ELF-1 (cell line): Measurements from ENCODE around the gene NEDD4.
"Not testable (repeated sequence)": the region's sequence is repeated elsewhere in the genome, so short reads cannot be mapped to it uniquely, and the experiment has no call there.

Source experiments
- DNase-seq: peaks from one replicate; pipeline ENCODE4 v3.0.0-alpha.2; 2016; ENCODE audit warnings: low read depth, low spot score

NEDD4 gene

GRCh38 chr15:55829826-55830225, 163.6 kb downstream of the NEDD4 start:
- DNase-seq = no peak

GRCh38 chr15:55827955-55828354, 165.5 kb downstream of the NEDD4 start:
- no peak for DNase-seq

DNA sequence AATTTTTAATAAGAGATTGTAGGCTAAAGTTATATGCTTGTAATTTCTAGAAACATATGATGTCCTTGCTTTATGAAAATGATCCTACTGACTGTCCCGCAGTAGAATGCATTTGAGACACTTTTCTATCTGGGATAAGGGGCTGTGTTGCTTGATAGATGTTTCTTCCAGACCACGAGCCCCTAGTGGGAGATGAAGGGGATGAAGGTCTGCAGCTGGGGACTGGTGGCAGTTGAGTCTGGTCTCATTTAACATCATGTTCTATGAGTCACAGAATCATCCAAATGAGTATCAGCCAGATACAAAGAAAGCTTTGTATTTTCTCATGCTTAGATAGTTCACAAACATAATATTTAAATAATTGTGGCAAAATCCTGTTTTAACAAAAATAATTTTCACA, 166.2 kb downstream of the NEDD4 start:
- DNase-seq = no peak

GRCh38 chr15:55824857-55825613, 168.4 kb downstream of the NEDD4 start:
- DNase-seq = peak; percentile 26

DNA sequence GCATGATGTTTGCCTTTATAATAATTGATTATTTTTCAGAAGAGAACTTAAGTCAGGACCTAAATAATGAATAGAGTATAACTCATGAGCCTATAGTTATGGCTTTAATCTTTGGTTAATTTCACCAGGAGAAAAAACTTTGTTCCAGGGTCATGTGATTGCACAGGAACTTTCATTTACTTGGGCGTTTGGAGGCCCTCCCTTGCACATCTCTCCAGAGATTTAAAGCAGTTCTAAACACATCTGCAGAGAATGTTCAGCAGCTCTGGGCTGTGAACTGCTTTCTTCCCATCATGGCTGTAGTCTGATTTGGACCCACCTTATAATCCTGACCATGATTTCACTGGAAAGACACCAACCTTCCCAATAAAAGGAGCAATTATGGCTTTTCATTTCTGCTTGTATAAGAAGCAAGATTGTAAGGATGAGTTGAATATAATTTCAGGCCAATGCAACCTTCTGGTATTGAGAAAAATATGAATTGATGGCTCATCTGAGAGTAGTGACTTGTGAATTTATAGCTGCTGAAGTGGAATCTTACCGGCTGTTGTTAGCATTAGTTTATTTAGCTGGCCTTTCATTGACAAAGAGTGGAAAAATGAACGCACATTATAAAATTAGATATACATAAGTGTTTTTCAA, 169.6 kb downstream of the NEDD4 start:
- DNase-seq = no peak

DNA sequence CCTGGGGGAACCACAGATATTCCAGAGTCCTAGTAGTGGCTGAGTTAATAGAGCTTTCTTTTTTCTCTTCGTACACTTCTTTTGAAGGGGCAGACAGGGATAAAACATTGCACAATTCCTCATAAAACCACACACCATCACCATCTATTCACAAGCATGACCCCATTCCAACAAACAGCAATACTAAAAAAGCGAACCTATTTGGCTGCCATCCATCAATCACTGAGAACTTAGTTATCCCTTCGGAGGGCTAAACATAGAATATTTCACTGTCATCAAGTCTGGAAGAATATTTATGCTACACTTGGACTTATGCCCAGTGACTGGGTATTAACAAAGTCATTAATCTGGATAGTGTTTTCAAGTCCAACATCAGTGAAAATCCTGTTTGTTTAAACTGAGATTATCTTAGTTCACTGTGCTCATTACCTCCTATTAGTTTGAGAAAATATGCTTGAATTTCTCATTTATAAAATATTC, 170.2 kb downstream of the NEDD4 start:
- DNase-seq = no peak

DNA sequence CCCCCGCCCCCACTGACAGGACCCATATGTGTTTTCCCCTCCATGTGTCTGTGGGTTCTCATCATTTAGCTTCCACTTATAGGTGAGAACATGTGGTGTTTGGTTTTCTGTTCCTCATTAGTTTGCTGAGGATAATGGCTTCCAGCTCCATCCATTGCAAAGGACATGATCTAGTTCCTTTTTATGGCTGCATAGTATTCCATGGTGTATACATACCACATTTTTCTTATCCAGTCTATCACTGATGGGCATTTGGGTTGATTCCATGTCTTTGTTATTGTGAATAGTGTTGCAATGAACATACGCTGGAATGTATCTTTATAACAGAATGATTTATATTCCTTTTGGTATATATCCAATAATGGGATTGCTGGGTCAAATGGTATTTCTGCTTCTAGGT, 171.7 kb downstream of the NEDD4 start:
- DNase-seq = not testable (repeated sequence)

- no peak for DNase-seq
These were observed 173.4 kb downstream of the NEDD4 start for GRCh38 chr15:55820043-55820442.

DNA sequence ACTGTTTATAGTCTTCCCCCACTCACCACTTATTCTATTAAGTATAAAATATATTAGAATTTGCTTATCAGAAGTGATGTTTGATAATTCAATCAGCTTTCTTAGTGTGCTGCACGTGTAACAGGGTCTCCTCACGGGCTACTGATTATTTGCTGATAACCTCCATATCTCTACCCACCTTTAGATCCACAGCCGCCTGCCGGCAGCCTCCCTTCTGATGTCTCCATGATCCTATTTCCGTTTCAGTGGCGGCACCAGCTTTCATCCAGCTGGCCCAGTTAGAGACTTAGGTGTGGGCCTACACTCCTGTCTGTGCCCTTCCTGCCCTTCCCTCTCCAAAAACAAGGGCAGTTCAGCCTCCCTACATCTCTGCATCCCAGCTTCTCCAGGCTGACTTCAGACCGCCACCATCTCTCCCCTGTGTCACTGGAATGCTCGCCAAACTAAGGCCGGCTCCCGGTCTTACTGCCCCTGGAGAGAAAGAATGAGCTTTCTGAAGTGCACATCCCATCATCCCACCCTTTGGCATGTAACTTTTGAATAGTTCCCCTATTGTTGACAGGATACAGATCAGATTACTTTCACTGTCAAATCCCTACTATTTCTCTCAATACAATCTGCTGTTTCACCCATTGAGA, 173.9 kb downstream of the NEDD4 start:
- DNase-seq = no peak

DNA sequence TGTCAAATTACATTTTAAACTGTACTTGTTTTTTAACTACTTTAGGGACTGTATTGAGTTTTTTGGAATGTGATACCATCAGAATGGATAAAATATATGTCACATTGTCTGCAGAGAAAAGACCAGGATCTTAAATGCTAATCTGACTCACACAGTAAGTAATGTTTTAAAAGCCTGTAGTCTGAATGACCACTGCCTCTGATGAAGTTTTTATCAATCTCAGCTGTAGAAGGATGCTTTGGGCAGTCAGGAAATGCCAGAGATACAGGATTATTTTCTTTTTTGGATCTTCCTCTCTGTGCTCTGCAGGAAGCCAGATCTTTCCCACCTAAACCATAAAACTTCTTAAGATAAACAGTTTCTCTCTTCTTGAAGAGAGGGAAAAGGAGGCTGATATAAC, 177.4 kb downstream of the NEDD4 start:
- DNase-seq = no peak

DNA sequence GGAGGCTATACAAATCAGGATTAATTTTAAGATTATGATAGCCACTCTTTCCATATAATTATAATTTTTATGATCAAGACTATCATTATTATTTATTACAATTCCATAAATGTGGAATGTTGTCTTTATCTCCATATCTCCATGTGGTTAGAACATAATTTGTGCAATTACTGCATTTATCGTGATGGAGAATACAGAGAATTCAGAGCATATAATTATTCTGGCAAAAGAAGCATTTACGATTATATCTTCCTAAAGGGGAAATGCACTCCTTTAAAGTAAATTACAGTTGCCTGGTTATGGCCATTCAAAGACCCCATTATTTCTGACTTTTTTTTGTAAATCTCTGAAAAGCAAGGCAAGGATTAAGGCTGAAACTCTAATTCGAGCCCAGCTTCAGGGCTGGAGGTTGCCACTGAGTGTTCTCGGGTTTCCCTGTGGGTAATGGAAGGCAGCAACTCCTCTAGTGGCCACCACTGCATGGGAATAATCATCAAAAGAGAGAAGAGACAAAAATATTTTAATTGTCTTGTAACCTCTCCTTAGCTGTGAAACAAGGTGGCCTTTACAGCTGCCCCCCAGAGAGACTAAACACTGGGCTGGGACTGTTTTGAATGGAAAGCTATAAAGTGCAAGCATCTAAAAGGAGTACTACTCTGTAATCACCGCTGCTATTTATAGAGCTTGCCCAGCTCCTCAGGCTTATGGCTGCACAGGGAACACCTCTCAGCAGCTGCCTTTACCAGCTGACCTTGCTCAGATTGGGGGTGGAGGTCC, 190.6 kb downstream of the NEDD4 start:
- DNase-seq = peak; percentile 18

DNA sequence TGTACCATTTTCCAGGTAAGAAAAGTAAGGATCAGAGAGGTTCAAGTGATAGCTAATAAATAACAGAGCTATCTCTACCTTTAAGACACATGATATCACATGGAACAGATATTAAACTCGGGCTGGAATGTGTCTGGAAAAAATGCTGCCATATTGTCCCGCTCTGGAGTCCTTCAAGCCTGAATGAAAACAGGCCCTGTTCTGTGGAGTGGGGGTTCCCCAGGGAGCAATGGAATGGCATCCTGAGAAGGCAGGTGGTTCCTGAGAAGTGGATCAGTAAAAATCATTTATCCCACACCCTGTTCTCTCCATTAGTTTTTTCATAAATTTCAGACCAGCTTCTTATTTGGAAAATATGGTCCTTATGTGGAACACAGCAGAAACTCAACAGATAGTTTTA, 193.2 kb downstream of the NEDD4 start:
- DNase-seq = no peak

DNA sequence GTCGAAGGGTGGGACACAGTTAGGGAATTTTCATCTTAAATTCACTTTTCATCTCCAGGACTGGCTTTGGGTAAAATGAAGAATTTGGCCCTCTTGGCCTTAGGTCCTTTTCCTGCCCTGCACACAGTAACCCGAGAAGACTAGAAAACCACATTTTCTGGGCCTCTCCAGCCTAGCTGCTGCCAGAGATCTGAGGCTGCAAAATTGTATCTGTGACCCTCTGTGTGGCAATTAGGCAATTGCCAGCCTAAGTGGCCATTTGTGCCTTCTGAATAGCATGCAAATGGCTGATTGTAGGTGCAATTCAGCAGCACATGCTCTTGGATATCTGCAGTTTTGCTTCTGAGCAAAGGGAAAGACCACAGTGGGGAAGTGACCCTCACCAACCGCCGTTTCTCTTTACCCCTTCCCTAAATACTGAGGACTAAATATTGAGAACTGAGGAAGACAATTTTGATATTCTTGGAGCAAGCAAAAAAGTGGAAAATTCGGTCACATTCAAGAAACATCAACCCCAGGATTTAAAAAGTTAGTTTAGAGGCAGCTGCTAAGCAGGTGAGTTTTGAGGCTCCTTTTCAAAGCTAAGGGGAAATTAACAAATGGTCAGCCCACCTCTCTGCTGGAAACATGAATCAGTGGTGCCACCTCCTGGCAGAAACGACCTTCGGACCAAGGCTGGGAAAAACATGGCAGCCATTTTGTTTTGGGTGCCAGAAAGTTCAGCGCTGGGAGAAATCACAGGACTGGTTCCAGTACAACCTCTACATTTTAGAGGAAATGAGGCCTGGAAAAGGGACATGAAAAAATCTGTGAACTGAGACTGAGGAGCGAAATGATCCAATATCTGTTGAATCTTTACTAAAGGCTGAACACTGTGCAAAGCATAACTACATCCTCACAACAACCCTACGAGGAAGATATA, 193.9 kb downstream of the NEDD4 start:
- peak; percentile 90 for DNase-seq

DNA sequence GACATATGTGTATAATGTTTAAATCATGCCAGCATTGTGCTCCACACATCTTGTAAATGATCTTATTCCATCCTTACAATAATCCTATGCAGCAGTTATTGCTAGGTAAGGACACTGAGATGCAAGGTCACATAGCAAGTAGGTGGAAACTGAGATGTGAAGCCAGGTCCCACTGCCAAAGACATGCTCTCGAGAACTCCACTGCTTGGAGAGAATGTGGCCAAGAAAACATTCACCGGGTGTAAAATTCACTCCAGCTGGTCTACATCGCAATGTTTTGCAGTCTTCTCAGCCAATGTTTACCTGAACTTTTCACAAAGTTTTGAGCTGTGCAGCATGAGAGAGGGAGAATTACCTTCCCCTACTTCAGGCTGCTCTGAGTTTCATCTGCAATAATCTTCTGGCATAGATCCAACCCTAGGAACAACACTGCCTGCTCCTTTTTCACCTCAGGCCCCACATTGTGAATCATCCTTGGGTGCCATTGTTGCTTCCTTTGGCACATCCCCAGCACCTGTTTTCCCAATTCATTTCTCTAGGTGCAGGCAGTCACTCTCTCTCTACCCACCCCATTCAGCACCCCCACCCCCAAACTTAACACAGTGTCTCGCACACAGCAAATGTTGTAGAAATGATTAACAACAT, 197.0 kb downstream of the NEDD4 start:
- no peak for DNase-seq

GRCh38 chr15:55795031-55795430, 198.4 kb downstream of the NEDD4 start:
- no peak for DNase-seq

- peak; percentile 49 for DNase-seq
These were observed 201.6 kb downstream of the NEDD4 start for GRCh38 chr15:55791551-55792400.

GRCh38 chr15:55789066-55789660, 204.2 kb downstream of the NEDD4 start:
- peak; percentile 65 for DNase-seq

- peak; percentile 90 for DNase-seq
These were observed 207.1 kb downstream of the NEDD4 start for GRCh38 chr15:55786341-55786740.

- DNase-seq = not testable (repeated sequence)
These were observed 207.8 kb downstream of the NEDD4 start for GRCh38 chr15:55785593-55785992.
